ES-I3 (cell line): ENCODE results near the gene POLR2L.

Experiments
- H3K36me3 ChIP-seq: 2 replicates; pipeline ENCODE4 v1.6.1; 2013; ENCODE audit warnings: mild to moderate bottlenecking, low read length, control low read depth, moderate library complexity; ENCODE audit not compliant: insufficient read depth
- H3K4me1 ChIP-seq: 2 replicates; pipeline ENCODE4 v1.6.1; 2013; ENCODE audit warnings: mild to moderate bottlenecking, control low read depth, low read length; ENCODE audit not compliant: insufficient read depth
- H3K9ac ChIP-seq: 2 replicates; pipeline ENCODE4 v1.6.1; 2013; ENCODE audit warnings: low read depth, mild to moderate bottlenecking, low read length, moderate library complexity
- H3K9me3 ChIP-seq: 2 replicates; pipeline ENCODE4 v1.6.1; 2013; ENCODE audit warnings: mild to moderate bottlenecking, low read length, moderate library complexity; ENCODE audit not compliant: control insufficient read depth, insufficient read depth

POLR2L gene

GRCh38 chr11:854601-855329 lies 12.4 kb upstream of the POLR2L start:
- peaks cover 3% of the 10 kb centered on the region; the same call in 1 of the 2 replicates for H3K4me1 ChIP-seq
- H3K9me3 ChIP-seq: no peaks in the 10 kb centered on the region
- H3K9ac ChIP-seq: no peak overlapping the region
- no peaks in the 10 kb centered on the region for H3K36me3 ChIP-seq

GRCh38 chr11:853682-854448 lies 11.5 kb upstream of the POLR2L start:
- H3K4me1 ChIP-seq: peaks cover 3% of the 10 kb centered on the region; the same call in 1 of the 2 replicates
- no peaks in the 10 kb centered on the region for H3K36me3 ChIP-seq
- no peak overlapping the region for H3K9ac ChIP-seq
- no peaks in the 10 kb centered on the region for H3K9me3 ChIP-seq

GRCh38 chr11:852762-853161 lies 10.4 kb upstream of the POLR2L start:
- no peak overlapping the region for H3K9ac ChIP-seq
- no peaks in the 10 kb centered on the region for H3K36me3 ChIP-seq
- H3K9me3 ChIP-seq: no peaks in the 10 kb centered on the region
- peaks cover 7% of the 10 kb centered on the region; the same call in 1 of the 2 replicates for H3K4me1 ChIP-seq

GRCh38 chr11:850775-851763 lies 8.7 kb upstream of the POLR2L start:
- Histone ChIP-seq H3K4me1 (peaks cover 15% of the 10 kb centered on the region; the same call in 1 of the 2 replicates), H3K36me3 (no peaks in the 10 kb centered on the region), H3K9me3 (no peaks in the 10 kb centered on the region), H3K9ac (peak overlapping the region; percentile 41; the same call in 1 of the 2 replicates)

- no peaks in the 10 kb centered on the region for H3K36me3 ChIP-seq
These were observed 7.8 kb upstream of the POLR2L start for GRCh38 chr11:849951-850774.

GRCh38 chr11:849104-849824 lies 6.9 kb upstream of the POLR2L start:
- Histone ChIP-seq H3K9ac (peak overlapping the region; percentile 50), H3K36me3 (no peaks in the 10 kb centered on the region), H3K9me3 (no peaks in the 10 kb centered on the region), H3K4me1 (peaks cover 27% of the 10 kb centered on the region; the same call in 1 of the 2 replicates)

More at GRCh38 chr11:849951-850774, 7.8 kb upstream of the POLR2L start:
- Histone ChIP-seq H3K4me1 (peaks cover 24% of the 10 kb centered on the region; the same call in 1 of the 2 replicates), H3K9me3 (no peaks in the 10 kb centered on the region), H3K9ac (peak overlapping the region; percentile 41; the same call in 1 of the 2 replicates)

- Histone ChIP-seq H3K36me3 (no peaks in the 10 kb centered on the region), H3K4me1 (peaks cover 27% of the 10 kb centered on the region; the same call in 1 of the 2 replicates), H3K9me3 (no peaks in the 10 kb centered on the region), H3K9ac (peak overlapping the region; percentile 50; the same call in 1 of the 2 replicates)
These were observed 6.1 kb upstream of the POLR2L start for GRCh38 chr11:848380-848931.

- Histone ChIP-seq H3K9me3 (no peaks in the 10 kb centered on the region), H3K4me1 (peaks cover 24% of the 10 kb centered on the region; the same call in 1 of the 2 replicates), H3K36me3 (no peaks in the 10 kb centered on the region), H3K9ac (no peak overlapping the region)
These were observed 5.5 kb upstream of the POLR2L start for GRCh38 chr11:847876-848275.

GRCh38 chr11:846496-847098 lies 4.3 kb upstream of the POLR2L start:
- Histone ChIP-seq H3K9ac (no peak overlapping the region), H3K36me3 (no peaks in the 10 kb centered on the region), H3K9me3 (no peaks in the 10 kb centered on the region), H3K4me1 (peaks cover 24% of the 10 kb centered on the region; the same call in 1 of the 2 replicates)

GRCh38 chr11:845872-846495 lies 3.7 kb upstream of the POLR2L start:
- no peaks in the 10 kb centered on the region for H3K36me3 ChIP-seq
- H3K9me3 ChIP-seq: no peaks in the 10 kb centered on the region
- peak overlapping the region; percentile 8; the same call in 1 of the 2 replicates for H3K9ac ChIP-seq
- H3K4me1 ChIP-seq: peaks cover 24% of the 10 kb centered on the region; the same call in 1 of the 2 replicates

GRCh38 chr11:844693-845644 lies 2.6 kb upstream of the POLR2L start:
- Histone ChIP-seq H3K9ac (peak overlapping the region; percentile 38), H3K9me3 (no peaks in the 10 kb centered on the region), H3K36me3 (no peaks in the 10 kb centered on the region), H3K4me1 (peaks cover 24% of the 10 kb centered on the region; the same call in 1 of the 2 replicates)
